HG03066 (cell line): ENCODE data around the gene SH3D21.

ENCODE experiments used
- ATAC-seq: cut with Tn5 transposase; IDR thresholded peaks from one replicate; pipeline ENCODE4 v1.9.1; 2021; ENCODE audit warnings: low read depth; ENCODE audit not compliant: unreplicated experiment

SH3D21 gene

GRCh38 chr1:36328088-36328480 is 21.9 kb downstream of the SH3D21 start:
- no peak for ATAC-seq

GRCh38 chr1:36328713-36329112 is 22.5 kb downstream of the SH3D21 start:
- ATAC-seq: no peak

GRCh38 chr1:36329817-36330216 is 23.6 kb downstream of the SH3D21 start:
- no peak for ATAC-seq

DNA sequence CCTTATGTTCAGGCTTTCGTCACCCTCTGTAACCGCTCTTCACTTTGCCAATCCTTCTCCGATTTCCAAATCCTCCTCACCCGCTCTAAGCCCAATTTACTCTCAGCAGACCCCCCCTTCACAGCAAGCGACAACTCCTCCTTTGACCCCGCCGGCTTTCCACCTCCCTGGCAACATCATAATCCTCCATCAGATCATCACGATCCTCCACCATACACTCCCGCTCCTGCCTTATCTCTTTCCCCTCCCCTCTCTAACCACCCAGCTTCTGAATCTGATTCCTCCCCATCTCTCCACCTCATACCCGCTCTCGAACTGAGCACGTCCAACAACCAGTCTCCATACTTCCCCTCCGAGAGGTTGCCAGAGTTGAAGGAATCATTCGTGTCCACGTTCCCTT is 24.8 kb downstream of the SH3D21 start:
- no peak for ATAC-seq

- no peak for ATAC-seq
These were observed 31.7 kb downstream of the SH3D21 start for GRCh38 chr1:36337830-36338229.

GRCh38 chr1:36339215-36339614 is 33.0 kb downstream of the SH3D21 start:
- no peak for ATAC-seq

DNA sequence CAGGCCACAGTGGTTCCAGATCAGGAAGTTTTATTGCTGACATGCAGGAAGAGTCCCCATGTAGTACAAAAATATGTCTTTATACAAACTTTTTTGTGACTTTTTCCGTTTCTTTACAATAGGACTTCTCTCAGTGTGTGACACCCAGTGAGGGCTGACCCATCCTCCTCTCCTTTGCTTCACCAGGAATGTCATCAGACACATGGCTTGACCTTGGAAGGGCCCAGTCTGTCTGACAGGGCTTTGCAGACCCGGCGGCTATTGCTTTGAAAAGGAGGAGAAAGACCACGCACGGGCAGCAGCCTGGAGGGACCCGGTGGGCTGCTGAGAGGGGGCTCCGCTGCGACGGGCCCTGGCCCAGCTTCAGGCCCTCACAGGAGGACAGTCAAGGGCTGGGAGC is 33.4 kb downstream of the SH3D21 start:
- no peak for ATAC-seq

GRCh38 chr1:36341626-36342320 is 35.6 kb downstream of the SH3D21 start:
- no peak for ATAC-seq

DNA sequence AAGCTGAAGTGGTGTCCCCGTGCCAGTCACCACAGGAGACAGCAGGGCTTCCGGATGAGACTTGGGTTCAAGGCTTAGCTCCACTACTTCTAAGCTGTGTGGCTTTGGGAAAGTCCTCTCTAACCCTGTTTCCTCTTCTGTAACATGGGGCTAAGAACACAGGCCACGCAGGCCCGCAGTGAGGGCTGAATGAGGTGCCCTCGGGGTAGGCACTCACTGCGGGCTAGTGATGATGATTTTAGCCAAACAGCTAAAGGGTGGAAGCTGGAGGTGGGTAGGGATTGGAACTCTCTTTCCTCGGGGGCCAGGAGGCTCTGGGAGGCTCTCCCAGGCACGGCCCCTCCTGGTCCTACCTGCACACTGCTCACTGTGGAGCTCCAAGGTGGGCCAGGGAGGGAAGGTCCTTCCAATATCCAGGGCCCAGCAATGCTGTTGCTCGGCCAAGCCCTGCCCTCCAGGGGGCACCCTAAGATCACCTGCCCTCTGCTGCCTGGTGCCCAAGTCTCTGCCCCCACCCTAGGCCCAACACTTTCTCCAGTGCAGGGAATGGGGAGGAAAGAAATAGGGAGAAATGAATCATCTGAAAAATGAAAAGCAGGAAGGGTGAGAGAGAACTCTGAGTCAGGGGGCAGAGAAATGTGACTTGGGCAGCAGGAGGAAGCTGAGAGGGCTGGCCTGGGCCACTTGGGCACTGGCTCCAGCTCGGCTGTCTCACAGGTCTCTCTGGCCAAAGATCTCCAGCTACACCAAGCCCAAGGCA is 36.4 kb downstream of the SH3D21 start:
- ATAC-seq: no peak

- no peak for ATAC-seq
These were observed 37.7 kb downstream of the SH3D21 start for GRCh38 chr1:36343651-36344394.

DNA sequence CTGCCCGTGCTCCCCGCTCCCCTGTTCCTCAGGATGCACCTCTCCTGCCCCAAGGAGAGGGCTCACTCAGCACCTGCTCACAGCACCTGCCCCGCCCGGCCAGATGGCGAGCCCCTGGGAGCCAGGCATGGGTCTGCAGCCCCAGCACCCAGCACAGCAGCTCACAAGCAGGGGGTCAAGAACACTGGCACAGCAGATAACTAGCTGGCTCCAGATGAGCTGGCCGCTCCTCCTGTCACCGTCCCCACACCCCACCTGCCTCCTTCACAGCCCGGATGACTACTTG is 38.2 kb downstream of the SH3D21 start:
- no peak for ATAC-seq

DNA sequence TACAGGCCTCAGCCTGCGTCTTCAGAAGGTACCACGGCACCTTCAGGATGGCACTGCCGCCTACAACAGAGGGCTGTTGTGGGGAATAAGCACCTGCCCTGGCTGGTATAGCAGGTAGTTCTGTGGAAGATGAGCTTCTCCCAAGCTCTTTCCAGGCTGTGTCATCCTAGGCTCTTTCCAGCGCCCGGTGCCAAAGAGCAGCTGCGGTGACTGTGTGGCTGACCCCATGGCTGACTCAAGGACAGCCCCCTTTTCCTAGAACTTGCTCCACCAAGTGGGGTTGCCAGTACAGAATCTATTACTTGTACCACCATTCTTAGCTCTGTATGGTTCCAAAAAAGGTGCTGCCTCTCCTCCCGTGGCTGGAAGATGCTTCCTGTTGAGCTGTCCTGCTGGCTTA is 39.2 kb downstream of the SH3D21 start:
- no peak for ATAC-seq

GRCh38 chr1:36346741-36347370 is 40.7 kb downstream of the SH3D21 start:
- ATAC-seq: no peak

DNA sequence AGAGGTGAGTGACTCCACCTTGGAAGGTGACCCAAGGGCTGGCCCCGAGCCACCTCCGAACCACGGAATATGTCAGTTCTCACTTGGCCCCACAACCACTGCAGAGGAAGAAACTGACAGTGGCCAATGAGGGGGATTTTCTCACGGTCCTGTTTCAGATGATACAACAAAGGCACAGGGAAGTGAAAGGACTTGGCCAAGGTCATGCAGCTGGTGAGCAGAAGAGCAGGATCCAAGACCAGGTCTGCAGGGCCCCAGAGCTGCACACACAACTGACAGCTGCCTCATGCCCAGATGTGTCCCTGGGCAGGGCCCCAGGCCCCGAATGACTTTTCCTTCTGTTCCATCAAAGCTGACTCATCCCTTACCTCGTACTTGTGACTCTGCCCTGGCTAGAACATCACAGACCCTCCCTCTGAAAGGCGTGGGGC is 43.1 kb downstream of the SH3D21 start:
- ATAC-seq: peak; percentile 57

- no peak for ATAC-seq
These were observed 43.7 kb downstream of the SH3D21 start for GRCh38 chr1:36349839-36350238.

- no peak for ATAC-seq
These were observed 44.6 kb downstream of the SH3D21 start for GRCh38 chr1:36350659-36351226.

DNA sequence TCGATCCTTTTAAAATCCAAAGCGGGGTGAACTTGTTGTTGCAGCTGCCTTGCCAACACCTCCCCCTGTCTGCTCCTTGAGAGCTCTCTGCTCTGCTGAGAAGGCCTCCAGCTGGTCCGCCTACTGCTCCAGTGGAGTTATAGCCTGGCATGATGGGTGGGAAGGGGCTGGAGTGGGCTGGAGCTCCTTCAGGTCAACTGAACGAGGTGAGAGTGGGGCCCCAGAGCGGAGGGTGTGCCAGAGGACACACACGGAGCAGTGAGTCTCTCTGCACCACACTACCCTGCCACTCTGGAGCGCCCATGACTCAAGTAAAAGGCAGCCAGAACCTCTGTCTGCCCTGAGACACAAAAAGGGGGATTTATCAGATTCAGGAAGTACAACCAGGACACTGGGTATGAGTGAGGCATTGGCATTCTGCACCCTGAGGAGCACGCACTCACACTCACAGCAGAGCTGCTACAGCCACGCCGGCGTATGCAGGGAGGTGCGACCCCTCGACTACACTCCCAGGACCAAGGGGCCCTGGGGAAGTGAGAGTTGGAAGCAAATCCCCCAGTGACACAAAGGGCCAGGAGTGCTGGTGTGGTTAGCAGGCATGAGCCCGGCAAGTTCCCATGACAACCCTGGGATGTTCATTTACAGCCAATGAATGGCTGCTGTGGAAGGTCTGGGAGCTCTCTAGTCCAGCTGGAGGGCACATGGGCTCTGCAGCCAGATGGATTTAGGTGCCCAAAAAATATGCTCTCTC is 45.2 kb downstream of the SH3D21 start:
- no peak for ATAC-seq

DNA sequence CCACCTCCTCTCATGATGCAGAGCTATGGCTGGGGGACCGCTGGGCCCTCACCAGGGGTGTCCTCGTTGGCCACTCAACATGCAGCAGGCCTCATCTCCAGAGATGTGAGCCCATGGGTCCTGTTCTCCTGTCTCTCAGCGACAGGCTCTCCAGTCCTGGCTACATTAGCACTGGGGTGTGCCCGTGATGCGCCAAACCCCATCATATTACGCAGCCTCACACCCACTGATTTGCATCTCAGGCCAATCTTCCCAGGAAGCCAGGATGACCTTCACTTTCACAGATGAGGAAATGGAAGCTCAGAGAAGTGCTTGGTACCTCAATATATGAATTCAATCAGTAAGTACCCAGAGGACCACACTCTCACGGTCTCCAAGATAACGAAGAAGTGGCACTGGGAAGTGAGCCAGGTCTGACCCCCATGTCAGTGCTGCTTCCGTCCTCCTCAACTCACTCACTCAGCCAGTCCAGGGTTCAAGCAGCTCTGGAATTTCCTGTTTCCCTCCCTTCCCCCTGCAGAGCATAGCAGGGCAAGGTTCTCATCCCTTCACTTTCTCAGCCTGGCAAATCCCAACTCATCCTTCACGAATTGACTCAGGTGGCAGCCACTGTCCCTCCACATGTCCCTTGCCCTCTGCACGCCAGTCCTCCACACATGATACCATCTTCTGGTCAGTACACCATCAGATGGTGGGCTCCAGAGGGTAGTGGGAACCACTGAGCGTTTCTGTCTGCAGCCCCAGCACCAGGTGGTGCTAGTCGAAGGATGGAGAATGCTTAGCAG is 46.1 kb downstream of the SH3D21 start:
- ATAC-seq: no peak
